Ishikawa (cell line): ENCODE results near the gene GATB.
A peak's percentile ranks its signal among the peaks of the same experiment; 100 is the strongest.

ENCODE experiments used
- EP300 ChIP-seq: IDR thresholded peaks from 2 replicates; pipeline ENCODE4 v1.6.1; 2012; ENCODE audit warnings: borderline replicate concordance
- FOXM1 ChIP-seq: IDR thresholded peaks from 2 replicates; pipeline ENCODE4 v1.6.1; 2012; ENCODE audit warnings: low read depth, borderline replicate concordance
- RAD21 ChIP-seq: IDR thresholded peaks from 2 replicates; pipeline ENCODE4 v1.6.1; 2012; ENCODE audit warnings: low read depth
- TAF1 ChIP-seq: IDR thresholded peaks from 2 replicates; pipeline ENCODE4 v1.6.1; 2012; ENCODE audit warnings: low read depth, mild to moderate bottlenecking
- TCF12 ChIP-seq: IDR thresholded peaks from 2 replicates; pipeline ENCODE4 v1.6.1; 2012; ENCODE audit warnings: low read depth

- TF ChIP-seq TCF12 = no peak
- no peak for TF ChIP-seq EP300
- TF ChIP-seq FOXM1 = no peak
- TF ChIP-seq TAF1 = no peak
- peak; percentile 59 for TF ChIP-seq RAD21
Observed at GRCh38 chr4:151801547-151802516, 41.0 kb upstream of the GATB start.
